Duodenal mucosa (tissue), 2 donors: ENCODE results near the gene IGF2.

Experiments used
- H3K27ac ChIP-seq: one replicate; pipeline ENCODE4 v1.7.0; 2013; ENCODE audit warnings: low read depth, low read length
- H3K27me3 ChIP-seq, 2 donors: one replicate each; pipeline ENCODE4 v1.7.0; 2013; ENCODE audit warnings: low read length in 2 of 2, control low read depth in 1 of 2; ENCODE audit not compliant: insufficient read depth in 2 of 2, control insufficient read depth in 1 of 2
- H3K36me3 ChIP-seq, 2 donors: one replicate each; pipeline ENCODE4 v1.7.0; 2013; ENCODE audit warnings: low read length in 2 of 2, control low read depth in 1 of 2; ENCODE audit not compliant: insufficient read depth in 2 of 2, control insufficient read depth in 1 of 2
- H3K4me1 ChIP-seq, 2 donors: one replicate each; pipeline ENCODE4 v1.7.0; 2013; ENCODE audit warnings: low read length in 2 of 2, control low read depth in 1 of 2; ENCODE audit not compliant: insufficient read depth in 2 of 2, control insufficient read depth in 1 of 2
- H3K4me3 ChIP-seq, 2 donors: one replicate each; pipeline ENCODE4 v1.7.0; 2013; ENCODE audit warnings: low read length in 2 of 2, low read depth in 1 of 2
- H3K9ac ChIP-seq, 2 donors: one replicate each; pipeline ENCODE4 v1.7.0; 2013; ENCODE audit warnings: low read length in 2 of 2, low read depth in 1 of 2
- H3K9me3 ChIP-seq, 2 donors: one replicate each; pipeline ENCODE4 v1.7.0; 2013; ENCODE audit warnings: low read length in 2 of 2, control low read depth in 1 of 2; ENCODE audit not compliant: control insufficient read depth in 1 of 2

The IGF2 gene

DNA sequence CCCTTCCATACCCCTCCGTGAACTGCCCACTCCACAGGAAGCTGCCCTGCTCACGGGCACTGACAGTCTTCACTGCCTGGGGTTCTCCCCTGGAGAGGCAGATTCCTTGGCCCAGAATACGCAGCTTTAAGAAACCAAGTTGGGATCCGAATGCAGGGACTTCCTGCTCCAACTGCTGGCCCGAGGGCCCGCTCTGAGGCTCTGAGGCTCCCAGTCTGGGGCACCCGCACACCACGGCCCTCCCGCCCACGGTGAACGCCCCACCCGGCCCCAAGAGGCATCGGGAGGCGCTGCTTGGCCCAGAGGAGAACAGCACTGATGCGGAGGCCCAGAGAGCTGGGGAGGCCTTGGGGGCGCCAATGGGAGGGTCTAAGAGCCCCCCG, 42.3 kb downstream of the IGF2 start:
- Histone ChIP-seq H3K4me3 (no peak overlapping the region), H3K9me3 (no peaks in the 10 kb centered on the region), H3K9ac (no peak overlapping the region), H3K27ac (peak overlapping the region; percentile 32), H3K27me3 (peaks cover 0 to 6% of the 10 kb centered on the region in 2 donors), H3K36me3 (no peaks in the 10 kb centered on the region), H3K4me1 (peaks cover 0 to 13% of the 10 kb centered on the region in 2 donors)

GRCh38 chr11:2096011-2096918, 42.9 kb downstream of the IGF2 start:
- Histone ChIP-seq H3K9ac (no peak overlapping the region), H3K36me3 (no peaks in the 10 kb centered on the region), H3K4me1 (peaks cover 0 to 13% of the 10 kb centered on the region in 2 donors), H3K4me3 (no peak overlapping the region), H3K27ac (no peak overlapping the region), H3K9me3 (no peaks in the 10 kb centered on the region), H3K27me3 (peaks cover 0 to 6% of the 10 kb centered on the region in 2 donors)

DNA sequence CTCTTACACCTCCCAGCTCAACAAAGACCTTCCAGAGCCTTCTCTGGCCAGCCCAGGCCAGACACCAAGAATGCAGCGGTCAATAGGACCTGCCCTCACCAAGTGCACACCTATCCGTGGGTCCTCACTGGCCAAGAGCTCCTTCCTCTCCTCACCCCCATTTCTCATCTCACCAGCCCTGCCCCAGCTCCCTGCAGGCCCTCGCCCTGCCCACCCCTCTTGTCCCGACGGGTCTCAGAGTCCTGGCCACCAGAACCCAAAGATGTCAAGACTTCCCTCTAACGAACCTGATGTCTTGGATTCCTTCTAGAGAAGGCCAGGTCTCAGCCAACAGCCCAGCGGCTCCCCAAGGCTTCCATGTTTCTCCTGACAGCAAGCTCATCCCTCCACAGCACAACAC, 43.6 kb downstream of the IGF2 start:
- no peak overlapping the region for H3K9ac ChIP-seq
- H3K27ac ChIP-seq: no peak overlapping the region
- no peaks in the 10 kb centered on the region for H3K9me3 ChIP-seq
- H3K4me1 ChIP-seq: peaks cover 0 to 13% of the 10 kb centered on the region in 2 donors
- H3K4me3 ChIP-seq: no peak overlapping the region
- H3K27me3 ChIP-seq: peaks cover 0 to 6% of the 10 kb centered on the region in 2 donors
- H3K36me3 ChIP-seq: no peaks in the 10 kb centered on the region

DNA sequence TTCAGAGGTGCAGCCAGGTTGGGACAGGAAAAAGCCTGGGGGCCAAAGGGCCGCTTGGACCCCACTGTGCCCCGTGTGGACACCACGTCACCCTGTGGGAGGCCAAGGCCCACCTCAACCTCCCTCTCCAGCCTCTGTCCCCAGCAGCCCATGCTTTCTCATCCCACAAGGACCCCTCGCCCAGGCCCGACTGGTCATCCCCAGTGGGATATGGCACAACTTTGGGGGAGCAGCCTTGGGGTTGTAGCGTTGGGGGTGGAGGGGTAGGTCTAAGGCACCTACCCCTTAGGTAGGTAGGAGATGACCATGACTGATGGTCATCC, 44.0 kb downstream of the IGF2 start:
- H3K9ac ChIP-seq: no peak overlapping the region
- peaks cover 0 to 11% of the 10 kb centered on the region in 2 donors for H3K4me1 ChIP-seq
- no peak overlapping the region for H3K27ac ChIP-seq
- H3K9me3 ChIP-seq: no peaks in the 10 kb centered on the region
- H3K27me3 ChIP-seq: peaks cover 0 to 6% of the 10 kb centered on the region in 2 donors
- no peaks in the 10 kb centered on the region for H3K36me3 ChIP-seq
- no peak overlapping the region for H3K4me3 ChIP-seq

DNA sequence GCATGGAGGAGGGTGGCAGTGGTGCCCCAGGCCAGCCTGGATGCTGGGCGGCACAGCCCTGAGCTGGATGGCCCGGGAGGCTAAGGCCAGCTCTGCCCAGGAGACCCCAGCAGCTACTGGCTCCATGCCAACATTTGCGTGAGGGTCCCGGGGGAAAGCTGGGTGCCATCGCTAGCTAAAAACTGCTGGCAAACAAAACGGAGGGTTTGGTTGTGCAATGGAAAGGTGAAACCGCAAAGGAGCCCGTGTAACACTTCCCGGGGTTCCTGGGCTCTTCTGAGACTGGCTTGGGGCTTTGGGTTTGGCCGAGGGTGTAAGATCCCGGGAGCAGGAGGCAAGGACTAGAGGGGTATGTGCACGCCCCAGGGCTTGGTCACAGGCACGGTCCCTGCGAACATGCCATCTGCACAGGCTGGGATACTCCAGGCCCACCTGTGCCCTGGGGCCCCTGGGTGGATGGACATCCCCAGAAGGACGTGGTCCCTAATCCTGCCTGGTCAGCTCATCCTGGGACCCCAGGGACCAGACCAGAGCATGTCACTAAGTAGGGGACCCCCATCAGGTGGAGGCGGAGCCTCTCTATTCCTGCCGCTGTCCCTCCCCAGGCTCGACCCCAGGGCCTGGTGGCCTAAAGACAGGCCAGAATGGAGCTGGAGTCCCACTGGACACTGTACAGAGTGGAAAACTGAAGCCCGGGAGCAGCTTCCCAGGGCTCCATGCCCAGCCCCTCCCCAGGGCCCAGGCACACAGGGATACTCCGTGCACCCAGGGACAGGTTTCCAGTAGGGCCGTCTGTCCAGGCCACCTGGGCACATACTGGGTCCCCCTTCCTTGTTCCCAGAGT, 44.6 kb downstream of the IGF2 start:
- Histone ChIP-seq H3K27me3 (peaks cover 0 to 6% of the 10 kb centered on the region in 2 donors), H3K4me1 (peaks cover 0 to 6% of the 10 kb centered on the region in 2 donors), H3K9me3 (no peaks in the 10 kb centered on the region), H3K36me3 (no peaks in the 10 kb centered on the region), H3K27ac (no peak overlapping the region), H3K9ac (no peak overlapping the region), H3K4me3 (no peak overlapping the region)

DNA sequence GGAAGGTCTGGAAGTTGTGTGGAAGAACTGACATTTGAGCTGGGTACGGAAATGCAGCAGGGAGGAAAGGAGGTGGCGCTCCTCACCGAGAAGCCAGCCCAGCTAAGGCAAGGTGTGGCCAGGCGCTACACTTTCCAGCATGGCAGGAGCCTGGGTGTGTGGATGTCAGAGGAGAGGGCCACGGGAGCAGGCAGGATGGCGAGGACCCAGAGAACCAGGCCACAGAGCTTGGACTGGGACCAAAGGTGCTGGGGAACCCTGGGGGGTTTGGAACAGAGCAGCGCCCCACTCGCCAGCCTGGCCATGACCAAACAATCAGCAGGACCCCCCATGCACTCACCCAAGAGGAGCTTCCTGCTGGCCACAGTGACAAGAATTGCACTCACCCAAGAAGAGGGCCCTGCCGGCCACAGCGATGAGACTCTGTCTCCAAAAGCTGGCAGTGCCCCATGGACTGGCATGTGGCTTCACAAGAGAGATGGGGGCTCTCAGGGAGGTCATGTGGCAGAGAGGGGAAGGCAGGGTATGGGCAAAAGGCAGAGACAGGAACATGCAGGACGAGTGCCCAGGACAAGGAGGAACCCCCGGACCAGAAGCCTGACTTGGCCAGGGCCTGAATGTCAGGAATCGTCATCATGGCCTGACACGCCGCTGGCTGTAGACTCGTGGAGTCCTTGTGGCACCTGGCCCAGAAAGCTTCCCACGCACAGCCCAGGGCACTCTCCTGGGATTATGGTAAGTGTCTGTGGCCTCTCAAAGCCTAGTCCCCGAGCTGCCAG, 45.4 kb downstream of the IGF2 start:
- no peaks in the 10 kb centered on the region for H3K36me3 ChIP-seq
- no peak overlapping the region for H3K9ac ChIP-seq
- no peak overlapping the region for H3K4me3 ChIP-seq
- no peaks in the 10 kb centered on the region for H3K9me3 ChIP-seq
- H3K27me3 ChIP-seq: peaks cover 0 to 3% of the 10 kb centered on the region in 2 donors
- no peak overlapping the region for H3K27ac ChIP-seq
- no peaks in the 10 kb centered on the region for H3K4me1 ChIP-seq

GRCh38 chr11:2092956-2093412, 46.2 kb downstream of the IGF2 start:
- Histone ChIP-seq H3K27me3 (peaks cover 0 to 3% of the 10 kb centered on the region in 2 donors), H3K36me3 (no peaks in the 10 kb centered on the region), H3K27ac (no peak overlapping the region), H3K9me3 (no peaks in the 10 kb centered on the region), H3K9ac (no peak overlapping the region), H3K4me1 (no peaks in the 10 kb centered on the region), H3K4me3 (no peak overlapping the region)

DNA sequence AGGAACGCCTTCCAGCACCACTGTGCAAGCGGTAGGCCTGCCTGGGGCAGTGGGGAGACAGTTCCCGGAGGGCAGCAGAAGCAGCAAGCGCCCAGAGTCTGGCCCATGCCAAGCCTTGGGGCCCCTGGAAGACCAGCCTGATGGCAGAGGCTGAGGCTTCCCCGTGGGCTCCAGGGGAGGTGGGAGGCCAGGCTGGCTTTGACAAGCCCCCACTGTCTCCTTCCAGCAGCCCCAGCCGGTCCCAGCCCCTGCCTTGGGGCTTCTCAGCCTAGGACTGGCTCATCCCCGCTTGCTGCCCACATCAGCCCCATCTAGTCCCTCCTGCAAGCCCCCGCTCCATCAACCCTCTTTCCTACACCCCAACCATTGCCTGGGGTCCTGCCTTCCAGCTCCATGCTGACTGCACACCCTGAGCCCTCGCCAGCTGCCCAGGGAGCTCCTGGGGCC, 46.7 kb downstream of the IGF2 start:
- Histone ChIP-seq H3K27ac (no peak overlapping the region), H3K27me3 (peaks cover 0 to 3% of the 10 kb centered on the region in 2 donors), H3K9me3 (no peaks in the 10 kb centered on the region), H3K4me3 (no peak overlapping the region), H3K9ac (no peak overlapping the region), H3K4me1 (no peaks in the 10 kb centered on the region), H3K36me3 (no peaks in the 10 kb centered on the region)

GRCh38 chr11:2091786-2092463, 47.3 kb downstream of the IGF2 start:
- Histone ChIP-seq H3K36me3 (no peaks in the 10 kb centered on the region), H3K27ac (no peak overlapping the region)

More at GRCh38 chr11:2091786-2092463, 47.3 kb downstream of the IGF2 start:
- peaks cover 0 to 3% of the 10 kb centered on the region in 2 donors for H3K27me3 ChIP-seq
- no peak overlapping the region for H3K9ac ChIP-seq
- no peak overlapping the region for H3K4me3 ChIP-seq
- H3K4me1 ChIP-seq: no peaks in the 10 kb centered on the region
- no peaks in the 10 kb centered on the region for H3K9me3 ChIP-seq
